Activated CD4-positive, alpha-beta T cell treated with anti-CD3 and anti-CD28 coated beads, Interleukin-2, amount 50 U/mL, for 16 hours (primary cell): ENCODE results near the gene ZNF709.
"Not testable (repeated sequence)": the region's sequence is repeated elsewhere in the genome, so short reads cannot be mapped to it uniquely, and the experiment has no call there.

Experiments used
- DNase-seq: peaks from one replicate; pipeline ENCODE4 v3.0.0-alpha.2; 2020

The ZNF709 gene

GRCh38 chr19:12448808-12449207 lies 35.8 kb downstream of the ZNF709 start:
- DNase-seq = no peak

DNA sequence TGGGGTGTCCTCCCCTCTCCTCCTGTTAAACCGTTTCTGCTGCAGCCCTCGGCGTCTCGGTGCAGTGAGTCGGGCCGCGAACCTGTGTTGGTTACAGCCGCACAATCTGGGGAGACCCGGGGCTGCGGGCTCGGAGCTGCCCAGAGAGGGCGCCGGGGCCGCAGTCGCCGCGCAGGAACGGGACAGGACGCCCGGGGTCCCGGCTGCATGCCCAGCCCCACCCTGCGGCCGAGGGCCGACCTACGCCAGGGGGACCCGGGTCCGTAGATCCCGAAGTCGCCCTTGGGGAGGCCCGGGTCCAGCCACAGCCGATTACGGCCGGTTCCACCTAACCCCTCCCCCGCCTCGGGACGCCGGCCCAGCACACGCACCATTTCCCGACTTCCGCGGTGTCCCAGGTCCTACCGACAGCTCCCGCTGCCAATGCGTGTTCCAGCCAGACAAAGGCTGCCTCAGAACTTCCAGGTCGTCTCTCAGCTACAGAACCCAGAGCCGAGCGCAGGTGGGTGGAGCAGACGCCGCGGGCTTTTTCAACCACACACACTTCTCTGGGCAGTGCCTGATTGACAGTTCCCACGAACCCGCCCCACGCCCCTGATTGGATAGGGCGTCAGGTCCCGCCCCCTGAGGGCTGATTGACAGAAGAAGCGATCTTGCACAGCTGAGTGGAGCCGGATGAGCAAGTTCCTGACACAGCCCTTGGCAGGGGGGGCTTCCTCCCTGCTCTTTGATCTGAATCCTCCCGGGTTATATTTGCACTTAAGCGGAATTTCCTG lies 43.9 kb downstream of the ZNF709 start, which contains the start of gene ZNF443:
ZNF443 (minus strand) TSS at position 481 of the 776 bp plus-strand sequence; CDS start at position 374, 107 bp downstream.
- peak; percentile 98 for DNase-seq

DNA sequence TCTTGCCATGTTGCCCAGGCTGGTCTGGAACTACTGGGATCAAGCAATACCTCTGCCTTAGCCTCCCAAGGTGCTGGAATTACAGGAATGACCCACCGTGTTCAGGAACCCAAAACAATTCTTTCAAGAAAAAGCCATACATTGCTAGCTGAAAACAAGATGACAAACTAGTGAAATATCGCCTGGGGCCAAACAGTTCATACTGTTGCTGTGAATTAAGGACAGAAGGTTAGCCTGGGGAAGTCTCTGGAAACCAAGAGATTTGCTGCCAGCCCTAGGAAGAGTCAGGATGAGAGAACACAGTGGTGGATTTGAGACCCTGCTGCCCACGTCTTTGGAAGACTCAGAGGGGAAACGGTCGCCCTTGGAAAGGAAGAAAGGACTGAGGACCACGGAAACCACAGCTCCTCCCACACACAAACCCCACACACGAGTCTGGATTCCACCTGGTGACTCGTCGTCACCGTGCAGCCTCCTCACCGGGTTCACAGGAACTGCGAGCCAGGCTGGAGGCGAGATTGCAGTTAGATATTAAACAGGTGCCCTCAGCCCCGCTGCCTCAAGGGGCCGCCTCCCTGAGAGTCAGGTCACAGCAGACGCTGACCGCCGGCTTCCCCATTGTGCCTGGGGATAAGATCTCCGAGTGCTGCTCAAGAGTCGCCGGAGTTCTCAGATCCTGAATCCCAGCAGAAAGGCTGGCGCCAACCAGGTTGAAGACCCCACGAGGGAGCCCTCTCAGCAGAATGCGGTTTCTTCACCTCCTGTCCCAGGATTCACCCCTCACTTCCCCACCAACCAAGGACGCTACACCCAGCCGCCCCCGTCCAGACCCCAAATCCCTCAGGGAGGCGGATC lies 44.7 kb downstream of the ZNF709 start:
- DNase-seq = peak; percentile 32

DNA sequence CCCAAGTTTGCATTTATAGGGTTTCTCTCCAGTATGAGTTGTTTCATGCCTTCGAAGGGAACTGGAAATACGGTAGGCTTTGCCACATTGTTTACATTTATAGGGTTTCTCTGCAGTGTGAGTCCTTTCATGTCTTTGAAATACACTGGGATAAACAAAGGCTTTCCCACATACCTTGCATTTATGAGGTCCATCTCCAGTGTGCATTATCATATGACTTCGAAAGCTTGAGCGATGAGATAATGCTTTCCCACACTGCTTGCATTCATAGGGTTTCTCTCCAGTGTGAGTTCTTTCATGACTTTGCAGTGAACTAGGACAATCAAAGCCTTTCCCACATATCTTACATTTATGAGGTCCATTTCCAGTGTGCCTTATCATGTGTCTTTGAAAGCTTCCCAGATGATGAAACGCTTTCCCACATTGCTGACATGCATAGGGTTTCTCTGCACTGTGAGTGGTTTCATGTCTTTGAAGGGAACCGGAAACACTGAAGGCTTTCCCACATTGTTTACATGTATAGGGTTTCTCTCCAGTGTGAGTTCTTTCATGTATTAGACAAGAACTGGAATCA lies 53.8 kb downstream of the ZNF709 start:
- not testable (repeated sequence) for DNase-seq

DNA sequence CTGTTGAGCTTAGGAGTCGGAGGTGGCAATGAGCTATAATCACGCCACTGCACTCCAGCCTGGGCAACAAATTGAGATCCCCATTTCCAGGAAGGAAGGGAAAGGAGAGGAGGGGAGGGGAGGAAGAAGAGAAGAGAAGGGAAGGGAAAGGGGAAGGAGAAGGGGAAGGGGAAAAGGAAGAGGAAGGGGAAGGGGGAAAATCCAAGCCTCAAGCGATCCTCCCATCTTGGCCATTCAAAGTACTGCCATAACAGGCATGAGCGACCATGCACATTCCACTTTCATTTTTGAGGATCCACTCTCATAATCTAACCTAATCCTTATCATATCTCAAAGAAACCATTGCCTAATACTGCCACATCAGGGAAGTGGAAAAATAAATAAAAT lies 58.7 kb downstream of the ZNF709 start:
- no peak for DNase-seq

DNA sequence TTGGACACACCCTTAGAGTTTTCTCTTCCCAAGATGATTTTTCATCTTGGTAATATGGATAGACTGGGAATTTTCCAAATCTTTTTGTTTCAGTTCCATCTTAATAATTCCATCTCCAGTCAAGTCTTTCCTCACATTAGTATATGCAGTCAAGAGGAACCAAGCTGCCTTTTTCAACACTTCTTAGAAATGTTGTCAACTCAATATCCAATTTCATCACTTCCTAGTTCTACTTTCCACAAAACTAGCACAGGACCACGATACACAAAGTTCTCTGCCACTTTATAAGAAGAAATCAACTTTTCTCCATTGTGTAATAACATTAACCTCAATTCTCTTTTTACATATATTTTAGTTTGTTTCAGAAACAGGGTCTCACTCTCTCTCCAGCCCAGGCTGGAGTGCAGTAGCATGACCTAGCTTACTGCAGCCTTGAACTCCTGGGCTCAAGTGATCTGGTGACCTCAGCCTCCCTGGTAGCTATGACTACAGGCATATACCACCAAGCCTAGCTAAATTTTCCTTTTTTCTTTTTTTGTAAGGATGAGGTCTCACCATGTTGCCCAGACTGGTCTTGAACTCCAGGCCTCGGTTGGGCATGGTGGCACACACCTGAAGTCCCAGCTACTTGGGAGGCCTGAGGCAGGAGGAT lies 59.3 kb downstream of the ZNF709 start:
- no peak for DNase-seq

DNA sequence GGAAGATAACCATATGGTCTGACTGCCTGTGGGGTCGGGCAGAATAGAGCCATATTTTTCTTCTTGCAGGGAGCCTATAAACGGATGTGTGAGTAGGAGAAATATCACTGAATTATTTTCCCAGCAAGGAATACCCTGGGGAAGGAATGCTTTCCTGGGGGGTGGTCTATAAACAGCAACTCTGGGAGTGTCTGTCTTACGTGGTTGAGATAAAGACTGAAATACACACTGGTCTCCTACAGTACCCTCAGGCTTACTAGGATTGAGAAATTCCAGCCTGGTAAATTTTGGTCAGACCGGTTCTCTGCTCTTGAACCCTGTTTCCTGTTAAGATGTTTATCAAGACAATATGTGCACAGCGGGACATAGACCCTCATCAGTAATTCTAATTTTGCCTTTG lies 67.3 kb downstream of the ZNF709 start:
- not testable (repeated sequence) for DNase-seq

GRCh38 chr19:12411893-12412292 lies 72.7 kb downstream of the ZNF709 start:
- DNase-seq = no peak
